Stomach (tissue), 9 donors: ENCODE results near the gene SAMD7. TPM values are rescaled to one million over a fixed set of nuclear protein-coding genes. Genes with fewer than 3 reads are reported as not detected.

ENCODE experiments used
- DNase-seq, 2 donors: peaks; one replicate each; pipeline versions ENCODE4 v3.0.0 to v3.0.0-alpha.2; 2013 to 2019
- H3K27ac ChIP-seq, 5 donors: fragments of 200-600 bp in 4 of 5; sonication (generic) in 4 of 5; one replicate each; pipeline ENCODE4 v1.5.1; 2013 to 2019; ENCODE audit warnings: mild to moderate bottlenecking in 1 of 5, moderate library complexity in 1 of 5
- H3K27me3 ChIP-seq, 3 donors: fragments of 200-600 bp; sonication (generic); one replicate each; pipeline ENCODE4 v1.5.1; 2017 to 2019; ENCODE audit warnings: mixed run types in 1 of 3
- H3K36me3 ChIP-seq, 4 donors: fragments of 200-600 bp; sonication (generic); 1 replicate in 3 of 4; 2 replicates in 1 of 4; pipeline ENCODE4 v1.5.1; 2016 to 2019
- H3K4me1 ChIP-seq, 4 donors: fragments of 200-600 bp; sonication (generic); one replicate each; pipeline ENCODE4 v1.5.1; 2016 to 2019
- H3K4me3 ChIP-seq, 4 donors: fragments of 200-600 bp; sonication (generic) in 3 of 4; one replicate each; pipeline ENCODE4 v1.5.1; 2016 to 2019; ENCODE audit warnings: mild to moderate bottlenecking in 1 of 4
- H3K9me3 ChIP-seq, 4 donors: fragments of 200-600 bp; sonication (generic); one replicate each; pipeline ENCODE4 v1.5.1; 2016 to 2019
- EP300 ChIP-seq: sonication (generic); formaldehyde crosslinking; IDR thresholded peaks from one replicate; pipeline ENCODE4 v1.6.1; 2017; ENCODE audit warnings: antibody characterized with exemption
- POLR2A ChIP-seq, 4 donors: fragments of 450-650 bp; IDR thresholded peaks; one replicate each; pipeline ENCODE4 v1.6.1; 2016; ENCODE audit warnings: antibody characterized with exemption in 4 of 4, control low read depth in 2 of 4, mild to moderate bottlenecking in 1 of 4, moderate library complexity in 1 of 4
- POLR2AphosphoS5 ChIP-seq, 3 donors: sonication (generic); formaldehyde crosslinking; IDR thresholded peaks; one replicate each; pipeline ENCODE4 v1.6.1; 2016; ENCODE audit warnings: antibody characterized with exemption in 3 of 3
- WGBS, 5 donors: extraction: QIAGEN DNeasy Blood & Tissue Kit in 3 of 5; methylation state at CpG; one replicate each; pipeline versions ENCODE4 v1.1.5 to v1.1.7; 2013 to 2018; 5-methylcytosine and 5-hydroxymethylcytosine counted together
- intact Hi-C: fragments of 100-400 bp; cut with DNase I; formaldehyde crosslinking; loops from one replicate; pipeline ENCODE4 v1.15.1; 2023; ENCODE audit warnings: low total_unique reads
- polyA plus RNA-seq, 3 donors: library from polyadenylated mRNA; stranded (reverse); fragments of 200-250 nt; gene quantifications; one replicate each; pipeline ENCODE4 v1.2.3, GENCODE V29; 2013
- total RNA-seq, 5 donors: library from RNA; depleted of rRNA; stranded (reverse); fragments of >200 nt; gene quantifications; one replicate each; pipeline versions ENCODE4 v1.1.0 to v1.2.3, GENCODE V29; 2014 to 2016
- TF ChIP-seq, protein P1 (sequence below), 7 experiments: fragments of 450-650 bp in 4 of 7; fragments of 200-600 bp in 3 of 7; sonication (generic) in 3 of 7; IDR thresholded peaks; one replicate each; pipeline ENCODE4 v1.5.1; 2016 to 2019; ENCODE audit warnings: antibody characterized with exemption in 7 of 7, control low read depth in 2 of 7, mild to moderate bottlenecking in 1 of 7
- donor health status: healthy with polysubstance abuse.
- donor health status: Bipolar disorder and iron deficiency.
- donor health status: healthy.

The SAMD7 gene
- total and polyA plus RNA-seq, 8 donors: not detected

DNA sequence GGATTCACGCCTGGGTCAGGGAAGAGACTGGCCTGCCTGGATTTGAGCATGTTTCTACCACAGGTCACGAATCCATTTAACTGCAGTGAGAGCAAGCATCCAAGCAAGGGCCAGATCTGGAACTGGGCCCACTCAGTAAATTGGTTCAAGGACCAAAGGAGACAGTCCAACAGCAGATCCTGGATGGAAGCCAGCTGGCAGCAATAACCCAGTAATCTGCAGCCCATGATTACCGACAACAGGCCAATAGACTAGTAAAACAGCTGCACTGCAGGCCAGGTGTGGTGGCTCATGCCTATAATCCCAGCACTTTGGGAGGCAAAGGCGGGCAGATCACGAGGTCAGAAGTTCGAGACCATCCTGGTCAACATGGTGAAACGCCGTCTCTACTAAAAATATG lies 11.8 kb downstream of the SAMD7 start:
- TF ChIP-seq, protein P1, sequence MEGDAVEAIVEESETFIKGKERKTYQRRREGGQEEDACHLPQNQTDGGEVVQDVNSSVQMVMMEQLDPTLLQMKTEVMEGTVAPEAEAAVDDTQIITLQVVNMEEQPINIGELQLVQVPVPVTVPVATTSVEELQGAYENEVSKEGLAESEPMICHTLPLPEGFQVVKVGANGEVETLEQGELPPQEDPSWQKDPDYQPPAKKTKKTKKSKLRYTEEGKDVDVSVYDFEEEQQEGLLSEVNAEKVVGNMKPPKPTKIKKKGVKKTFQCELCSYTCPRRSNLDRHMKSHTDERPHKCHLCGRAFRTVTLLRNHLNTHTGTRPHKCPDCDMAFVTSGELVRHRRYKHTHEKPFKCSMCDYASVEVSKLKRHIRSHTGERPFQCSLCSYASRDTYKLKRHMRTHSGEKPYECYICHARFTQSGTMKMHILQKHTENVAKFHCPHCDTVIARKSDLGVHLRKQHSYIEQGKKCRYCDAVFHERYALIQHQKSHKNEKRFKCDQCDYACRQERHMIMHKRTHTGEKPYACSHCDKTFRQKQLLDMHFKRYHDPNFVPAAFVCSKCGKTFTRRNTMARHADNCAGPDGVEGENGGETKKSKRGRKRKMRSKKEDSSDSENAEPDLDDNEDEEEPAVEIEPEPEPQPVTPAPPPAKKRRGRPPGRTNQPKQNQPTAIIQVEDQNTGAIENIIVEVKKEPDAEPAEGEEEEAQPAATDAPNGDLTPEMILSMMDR (IDR thresholded peaks at IDR 0.05): no peak
- no peak for TF ChIP-seq POLR2A (IDR thresholded peaks at IDR 0.05)
- no peak for TF ChIP-seq POLR2AphosphoS5 (IDR thresholded peaks at IDR 0.05)
- no peak for TF ChIP-seq EP300
- no peaks in the 10 kb centered on the region for H3K27me3 ChIP-seq
- WGBS, 5 donors: 20 to 38% (median 30%) methylated on average over 8 of the region's 8 CpGs

DNA sequence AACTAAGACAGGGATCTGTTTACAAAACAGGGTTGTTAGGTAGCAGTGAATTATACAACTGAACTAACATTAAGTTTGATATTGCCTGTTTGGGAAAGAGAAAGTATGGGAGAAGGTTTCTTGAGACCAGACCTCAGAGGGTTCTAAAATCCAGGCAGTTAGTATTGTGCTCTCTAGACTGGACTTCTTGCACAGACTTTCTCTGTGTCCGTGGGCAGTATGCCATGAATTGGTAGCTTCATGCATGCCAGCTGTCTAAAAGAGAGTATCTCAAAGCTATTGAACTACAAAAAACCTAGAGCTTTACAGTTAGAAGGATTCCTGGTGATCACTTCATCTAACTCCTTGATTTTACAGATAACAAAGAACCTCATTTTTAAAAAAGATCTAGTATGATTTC lies 12.5 kb downstream of the SAMD7 start:
- intact Hi-C loops: no loop called here
- Histone ChIP-seq H3K27me3 (no peaks in the 10 kb centered on the region), H3K27ac (no peak overlapping the region), H3K36me3 (no peaks in the 10 kb centered on the region), H3K4me1 (peaks cover 0 to 7% (median 0%) of the 10 kb centered on the region in 4 donors), H3K9me3 (no peaks in the 10 kb centered on the region), H3K4me3 (no peak overlapping the region)
- TF ChIP-seq, protein P1 (IDR thresholded peaks at IDR 0.05): no peak
- TF ChIP-seq POLR2AphosphoS5 (IDR thresholded peaks at IDR 0.05): no peak
- no peak for TF ChIP-seq POLR2A (IDR thresholded peaks at IDR 0.05)
- no peak for TF ChIP-seq EP300
- DNase-seq: no peak
- WGBS, 5 donors: 56 to 78% (median 77%) methylated on average over 1 of the region's 1 CpG

More for the DNA sequence above, 11.8 kb downstream of the SAMD7 start:
- Histone ChIP-seq H3K27ac (no peak overlapping the region), H3K9me3 (no peaks in the 10 kb centered on the region), H3K36me3 (no peaks in the 10 kb centered on the region), H3K4me1 (peaks cover 0 to 7% (median 0%) of the 10 kb centered on the region in 4 donors), H3K4me3 (no peak overlapping the region)
- intact Hi-C loops: no loop called here
- peak; percentile 64 to 95 for DNase-seq

DNA sequence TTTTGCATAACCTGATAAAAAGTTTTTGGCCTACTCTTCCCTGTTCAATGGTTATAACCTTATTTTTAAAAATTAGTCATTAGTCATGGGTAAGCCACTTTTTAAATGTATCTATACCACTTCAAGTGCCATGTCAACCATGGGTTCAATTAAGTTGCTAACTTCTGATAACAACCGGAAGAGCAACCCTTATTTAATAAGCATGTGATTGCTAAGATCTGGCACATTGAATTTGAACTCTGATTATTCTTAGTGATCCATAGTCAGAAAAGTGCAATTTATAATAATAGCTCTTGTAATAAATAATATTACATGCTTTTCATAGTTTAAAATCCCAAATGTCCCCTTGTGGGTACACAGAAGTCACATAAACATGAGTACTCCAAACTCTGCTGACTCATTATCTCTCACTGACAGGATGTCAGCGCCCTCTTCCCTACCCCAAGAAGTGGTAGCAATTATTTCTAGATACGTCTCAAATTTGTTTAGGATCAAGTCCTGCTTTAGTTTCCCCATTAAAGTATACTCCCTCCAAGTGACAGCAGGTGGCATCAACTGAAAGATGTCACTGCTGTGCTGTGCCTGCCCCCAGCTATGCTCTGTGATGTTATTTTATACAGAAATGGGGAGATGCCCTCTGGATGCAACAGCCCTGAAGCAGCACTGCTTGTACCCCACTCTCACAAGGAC lies 18.6 kb downstream of the SAMD7 start:
- H3K4me3 ChIP-seq: no peak overlapping the region
- no peaks in the 10 kb centered on the region for H3K4me1 ChIP-seq
- no peaks in the 10 kb centered on the region for H3K9me3 ChIP-seq
- intact Hi-C loops: no loop called here
- DNase-seq: peak in 1 of 2 donors; percentile 14
- TF ChIP-seq, protein P1 (IDR thresholded peaks at IDR 0.05): no peak
- TF ChIP-seq POLR2AphosphoS5 (IDR thresholded peaks at IDR 0.05) (no peak), EP300 (no peak), POLR2A (IDR thresholded peaks at IDR 0.05) (no peak)
- H3K27ac ChIP-seq: no peak overlapping the region
- H3K36me3 ChIP-seq: no peaks in the 10 kb centered on the region
- 61 to 69% (median 66%) methylated on average over 3 of the region's 3 CpGs for WGBS, 5 donors
- H3K27me3 ChIP-seq: no peaks in the 10 kb centered on the region

DNA sequence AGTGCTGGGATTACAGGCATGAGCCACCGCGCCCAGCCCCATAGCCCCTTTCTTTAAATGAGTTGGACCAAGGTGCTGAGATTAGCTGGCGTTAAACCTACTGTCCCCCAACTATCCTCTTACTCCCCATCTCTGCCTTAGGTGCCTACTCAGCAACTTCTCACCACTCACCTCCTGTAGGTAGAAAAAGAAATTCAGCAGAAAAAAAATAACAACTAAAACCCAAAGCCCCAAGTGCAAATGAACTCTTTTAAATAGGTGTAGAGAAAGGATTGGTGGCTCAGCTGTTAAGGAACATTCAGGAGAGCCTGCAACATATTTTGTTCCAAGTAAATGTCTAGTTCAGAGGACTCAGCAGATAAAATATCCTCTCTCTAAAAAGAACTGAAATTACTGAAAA lies 19.5 kb downstream of the SAMD7 start:
- DNase-seq: no peak
- Histone ChIP-seq H3K4me1 (no peaks in the 10 kb centered on the region), H3K36me3 (no peaks in the 10 kb centered on the region), H3K9me3 (no peaks in the 10 kb centered on the region), H3K27me3 (no peaks in the 10 kb centered on the region), H3K27ac (no peak overlapping the region), H3K4me3 (no peak overlapping the region)
- 91 to 99% (median 94%) methylated on average over 3 of the region's 3 CpGs for WGBS, 5 donors
- no peak for TF ChIP-seq POLR2A (IDR thresholded peaks at IDR 0.05)
- TF ChIP-seq EP300: no peak
- TF ChIP-seq POLR2AphosphoS5 (IDR thresholded peaks at IDR 0.05): no peak
- TF ChIP-seq, protein P1 (IDR thresholded peaks at IDR 0.05): no peak
- intact Hi-C loops: no loop called here
